HG03095 (cell line): Measurements from ENCODE around the gene SETD3.

Experiments used
- ATAC-seq: cut with Tn5 transposase; IDR thresholded peaks from one replicate; pipeline ENCODE4 v1.9.1; 2021; ENCODE audit warnings: moderate library complexity; ENCODE audit not compliant: unreplicated experiment

SETD3 gene

DNA sequence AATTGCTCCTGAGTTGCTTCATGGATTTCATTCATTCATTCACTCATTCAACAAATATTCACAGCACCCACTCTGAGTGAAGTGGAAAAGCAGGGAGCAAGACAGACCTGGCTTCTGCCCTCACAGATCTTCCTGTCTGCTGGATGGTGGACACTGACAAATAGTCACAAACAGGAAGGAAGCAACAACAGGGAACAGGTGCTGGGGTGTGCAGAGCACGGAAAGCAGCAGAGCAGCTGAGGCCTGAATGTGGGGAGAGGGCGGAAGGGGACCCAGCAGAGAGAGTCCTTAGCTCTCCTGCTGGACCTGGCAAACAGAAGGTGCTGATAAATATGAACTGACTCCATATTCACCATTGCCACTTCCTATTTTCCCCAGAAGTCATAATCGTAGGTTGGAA, 54.4 kb downstream of the SETD3 start:
- ATAC-seq, result no peak

DNA sequence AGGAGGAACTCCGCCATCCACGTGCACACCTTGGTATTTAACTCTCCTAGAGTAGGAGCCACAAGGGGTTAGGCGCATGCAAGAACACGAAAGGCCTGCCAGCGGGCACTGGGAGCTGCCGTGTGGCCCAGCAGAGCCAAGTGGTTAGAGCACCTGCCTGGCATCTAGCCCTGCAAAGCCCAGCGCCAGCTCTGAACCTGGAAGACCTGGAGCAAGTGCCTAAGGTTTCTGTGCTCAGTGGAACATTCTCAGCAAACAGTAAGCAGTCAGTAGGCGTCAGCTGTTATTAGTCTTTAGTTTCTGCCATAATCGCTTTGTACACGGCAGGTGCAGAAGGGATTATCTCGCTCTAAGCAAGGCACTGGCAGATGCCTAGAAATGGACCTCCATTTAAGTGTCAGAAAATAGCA, 55.4 kb downstream of the SETD3 start:
- no peak for ATAC-seq

DNA sequence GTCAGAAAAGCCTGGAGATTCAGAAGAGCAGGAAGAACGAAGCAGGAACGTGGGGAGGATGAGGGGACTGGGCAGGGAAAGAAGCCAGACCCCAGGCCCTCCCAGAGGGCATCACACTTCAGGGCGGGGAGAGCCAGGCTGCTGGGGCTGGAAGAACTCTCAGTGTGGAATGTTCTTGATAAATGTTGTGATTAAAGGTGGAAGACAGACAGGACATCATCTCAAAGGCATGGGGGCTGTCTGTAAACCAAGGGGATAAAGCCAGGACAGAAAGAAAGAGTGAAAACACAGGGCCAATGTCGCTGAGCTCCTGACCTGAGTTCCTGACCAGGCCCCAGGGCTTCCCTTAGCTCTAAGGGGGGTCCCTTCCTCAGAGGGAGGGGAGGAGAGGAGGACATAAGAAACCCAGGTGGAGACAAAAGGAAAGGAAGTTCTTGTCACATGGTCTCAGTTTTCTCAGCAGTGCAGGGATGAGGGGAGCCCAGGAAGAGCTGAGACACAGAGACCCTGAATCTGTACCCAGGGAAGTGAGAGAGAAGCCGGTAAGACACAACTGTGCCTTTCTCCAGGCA, 56.3 kb downstream of the SETD3 start:
- no peak for ATAC-seq

DNA sequence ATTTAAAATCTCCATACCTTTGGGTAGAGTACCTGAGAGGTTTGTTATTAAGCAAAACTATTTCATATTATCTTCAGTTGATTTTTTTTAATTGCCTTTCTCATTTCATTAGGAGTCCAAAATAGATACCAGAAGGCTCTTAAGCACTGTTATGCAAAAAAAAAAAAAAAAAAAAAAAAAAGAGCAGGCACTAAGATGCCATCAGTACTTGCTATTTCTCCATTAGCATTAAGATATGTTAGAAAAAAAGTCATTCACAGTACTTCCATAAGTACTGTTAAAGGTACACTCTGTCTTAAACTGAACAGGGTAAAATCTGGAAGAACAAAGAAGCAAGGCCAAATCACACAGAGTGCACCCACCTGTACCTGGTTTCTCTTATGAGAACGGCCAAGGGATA, 57.2 kb downstream of the SETD3 start:
- no peak for ATAC-seq

DNA sequence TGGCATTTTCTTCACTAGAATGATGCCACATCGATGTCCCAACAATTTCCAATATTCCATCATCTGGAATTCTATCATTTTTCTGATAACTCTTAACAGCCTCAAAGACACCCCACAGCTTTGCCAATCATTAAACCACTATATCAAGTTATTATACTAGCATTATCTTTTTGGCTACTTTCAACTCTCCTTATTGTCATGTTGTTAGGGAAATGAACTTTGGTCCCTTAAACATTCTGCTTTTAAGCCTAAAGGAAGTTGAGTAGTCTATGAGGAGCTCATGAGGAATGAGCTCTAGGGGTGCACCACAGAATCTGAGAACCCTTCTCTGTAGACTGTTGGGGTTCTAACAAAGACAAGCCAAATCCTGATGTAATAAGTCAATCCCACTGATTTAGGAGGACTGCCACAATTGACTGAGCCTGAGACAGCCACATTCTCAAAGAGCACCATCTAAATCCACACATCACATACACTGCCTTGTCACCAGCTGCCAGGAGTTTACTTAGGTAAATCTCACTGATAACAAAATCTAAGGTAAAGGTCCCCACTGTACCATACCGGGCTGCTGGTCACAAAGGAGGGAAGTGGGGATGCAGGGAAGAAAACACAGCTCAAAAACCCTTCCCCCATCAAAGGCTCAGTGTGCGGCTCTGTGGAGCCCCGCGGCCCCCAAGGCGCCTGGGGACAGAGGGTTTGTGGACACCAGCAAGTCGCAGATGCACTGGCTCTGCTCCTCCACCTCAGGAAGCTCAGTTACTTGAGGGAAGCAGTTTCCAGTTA, 58.2 kb downstream of the SETD3 start:
- ATAC-seq, result no peak

DNA sequence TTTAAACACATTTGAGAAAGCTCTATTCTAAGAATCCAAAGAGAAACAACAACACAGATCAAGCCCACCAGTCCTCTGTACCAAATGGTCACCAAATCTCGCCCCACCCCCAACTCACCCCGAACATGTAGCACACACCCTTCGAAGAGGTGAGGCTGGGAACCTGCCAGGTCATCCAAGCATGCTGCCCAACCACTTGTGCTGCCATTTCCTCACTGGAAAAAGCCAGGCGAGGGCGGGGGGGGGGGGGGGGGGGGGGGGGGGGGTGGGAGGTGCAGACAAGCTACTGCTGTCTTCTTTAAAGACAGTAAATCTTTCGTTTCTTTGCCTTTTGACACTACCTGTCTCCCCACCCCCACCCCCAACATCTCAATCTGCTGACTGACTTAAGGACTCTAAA, 59.9 kb downstream of the SETD3 start:
- no peak for ATAC-seq

DNA sequence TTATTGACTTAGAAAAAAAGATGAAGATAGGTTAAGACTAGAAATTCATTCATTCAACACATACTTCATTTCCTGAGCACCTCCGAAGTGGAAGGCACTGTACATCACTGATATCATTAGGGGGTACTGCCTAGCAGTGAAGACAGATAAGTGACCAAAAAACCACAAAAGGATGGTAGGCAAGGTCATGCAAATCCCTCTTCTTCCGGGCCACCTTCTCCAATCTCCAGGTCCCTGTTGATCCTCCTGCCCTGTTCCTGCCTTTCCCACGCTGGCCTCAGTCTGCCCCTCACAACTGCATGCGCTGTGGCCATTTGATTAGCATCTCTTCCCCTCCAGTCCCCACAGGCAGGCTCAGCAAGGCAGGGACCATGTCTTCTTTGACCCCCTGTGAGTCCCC, 60.8 kb downstream of the SETD3 start:
- no peak for ATAC-seq

DNA sequence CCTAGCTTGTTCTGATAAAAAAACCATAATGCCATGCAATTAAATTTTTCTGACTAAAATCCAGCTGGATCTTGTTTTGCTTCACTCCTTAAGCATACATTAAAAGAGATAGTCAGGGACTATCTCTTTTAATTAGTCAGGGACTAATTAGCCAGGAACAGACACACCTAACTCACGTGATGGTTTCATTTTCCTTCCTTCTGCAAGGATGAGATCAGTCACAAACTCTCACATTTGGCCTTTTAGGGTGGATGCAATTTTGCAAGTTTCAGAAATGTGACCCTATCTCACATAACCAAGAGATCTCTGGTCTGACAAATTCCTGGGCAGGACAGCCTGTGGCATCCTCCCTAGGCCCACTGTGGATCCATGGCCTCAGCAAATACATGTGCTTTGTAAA, 62.4 kb downstream of the SETD3 start:
- ATAC-seq, result no peak

DNA sequence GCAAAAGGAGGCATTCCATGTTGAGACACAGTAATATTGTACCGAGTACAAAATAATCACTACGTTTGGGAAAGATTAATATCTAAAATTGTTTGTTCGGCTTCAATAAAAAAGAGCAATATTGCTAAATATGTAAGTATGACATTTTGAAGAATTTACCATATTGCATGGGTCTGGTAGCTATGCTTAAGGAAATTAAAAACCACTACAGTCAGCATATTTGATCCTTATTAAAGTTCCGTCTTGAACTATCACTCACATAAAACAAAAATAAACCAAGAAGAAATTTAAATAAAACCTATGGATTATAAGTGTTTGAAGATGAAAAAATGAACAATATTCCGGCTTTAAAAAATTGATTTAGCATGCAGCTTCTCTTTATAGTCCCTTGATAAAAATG, 63.8 kb downstream of the SETD3 start:
- no peak for ATAC-seq

DNA sequence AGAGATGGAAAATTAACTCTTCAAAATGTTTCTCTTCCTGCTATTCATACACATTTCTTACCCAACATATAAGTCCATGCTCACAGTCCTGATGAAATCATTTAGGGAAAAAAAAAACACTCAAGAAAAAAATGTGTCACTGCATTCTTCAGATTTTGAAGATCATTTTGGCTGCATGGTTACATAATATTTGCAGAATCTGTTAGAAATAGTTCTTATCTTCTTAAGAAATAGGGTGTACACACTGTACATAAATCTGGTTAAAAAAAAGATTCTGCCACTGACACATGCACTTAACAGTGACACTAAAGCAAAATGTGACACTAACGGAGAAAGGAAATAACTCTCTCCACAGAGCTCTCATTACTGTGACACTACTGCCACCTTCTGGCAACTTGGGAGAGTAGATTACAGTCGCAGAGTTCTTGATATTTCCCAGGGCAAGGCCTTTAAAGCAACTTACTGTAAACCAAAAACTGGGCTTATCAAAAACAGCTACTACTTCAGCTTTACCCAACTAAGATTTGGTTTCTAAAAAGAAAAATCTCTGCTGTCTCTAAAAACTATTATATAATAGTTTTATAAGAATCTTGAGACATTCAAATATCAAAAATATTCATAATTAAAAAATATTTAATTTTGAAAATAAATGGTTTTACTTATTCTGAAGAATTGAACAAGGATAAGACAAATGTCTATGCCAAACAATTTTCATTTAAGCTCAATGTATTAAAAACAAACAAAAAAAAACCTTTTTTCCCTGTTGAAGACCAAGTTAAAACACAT, 65.0 kb downstream of the SETD3 start:
- ATAC-seq, result peak; percentile 90

DNA sequence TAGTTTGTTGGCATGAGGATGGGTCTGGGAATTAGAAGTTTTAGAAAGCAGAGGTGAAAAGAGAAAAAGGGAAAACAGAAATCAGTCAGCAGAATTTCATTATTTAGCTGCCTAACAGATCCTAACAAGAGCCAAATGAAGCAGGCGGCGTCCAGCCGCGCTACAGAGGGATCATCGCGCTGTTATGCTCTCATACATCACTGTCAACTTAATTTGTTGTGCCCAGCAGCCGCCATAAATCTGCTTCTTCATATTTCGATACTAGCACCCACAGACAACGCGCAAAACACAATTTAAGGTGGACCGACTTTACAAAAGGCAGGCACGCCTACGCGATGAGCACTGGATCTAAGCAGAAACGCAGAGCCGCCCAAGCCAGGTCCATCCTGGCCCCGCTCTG, 66.7 kb downstream of the SETD3 start:
- no peak for ATAC-seq

DNA sequence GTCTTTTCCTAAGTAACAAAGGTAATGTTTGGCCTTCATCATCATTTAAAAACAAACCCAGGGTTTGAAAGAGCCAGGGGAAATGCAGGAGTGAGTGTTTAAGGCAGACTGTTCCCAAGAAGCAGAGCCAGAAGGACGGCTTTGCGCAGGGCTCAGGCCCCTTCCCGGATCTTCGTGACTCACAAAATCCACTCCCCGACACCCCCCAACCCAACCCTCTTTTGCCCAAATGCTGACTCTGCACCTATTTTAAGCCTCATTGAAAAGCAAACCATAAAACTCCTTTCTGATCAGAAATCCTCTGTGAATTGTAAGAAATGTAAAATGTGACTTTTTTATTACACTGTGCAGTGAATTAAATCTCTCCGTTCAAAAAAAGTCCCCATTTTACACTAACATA, 67.5 kb downstream of the SETD3 start:
- no peak for ATAC-seq

DNA sequence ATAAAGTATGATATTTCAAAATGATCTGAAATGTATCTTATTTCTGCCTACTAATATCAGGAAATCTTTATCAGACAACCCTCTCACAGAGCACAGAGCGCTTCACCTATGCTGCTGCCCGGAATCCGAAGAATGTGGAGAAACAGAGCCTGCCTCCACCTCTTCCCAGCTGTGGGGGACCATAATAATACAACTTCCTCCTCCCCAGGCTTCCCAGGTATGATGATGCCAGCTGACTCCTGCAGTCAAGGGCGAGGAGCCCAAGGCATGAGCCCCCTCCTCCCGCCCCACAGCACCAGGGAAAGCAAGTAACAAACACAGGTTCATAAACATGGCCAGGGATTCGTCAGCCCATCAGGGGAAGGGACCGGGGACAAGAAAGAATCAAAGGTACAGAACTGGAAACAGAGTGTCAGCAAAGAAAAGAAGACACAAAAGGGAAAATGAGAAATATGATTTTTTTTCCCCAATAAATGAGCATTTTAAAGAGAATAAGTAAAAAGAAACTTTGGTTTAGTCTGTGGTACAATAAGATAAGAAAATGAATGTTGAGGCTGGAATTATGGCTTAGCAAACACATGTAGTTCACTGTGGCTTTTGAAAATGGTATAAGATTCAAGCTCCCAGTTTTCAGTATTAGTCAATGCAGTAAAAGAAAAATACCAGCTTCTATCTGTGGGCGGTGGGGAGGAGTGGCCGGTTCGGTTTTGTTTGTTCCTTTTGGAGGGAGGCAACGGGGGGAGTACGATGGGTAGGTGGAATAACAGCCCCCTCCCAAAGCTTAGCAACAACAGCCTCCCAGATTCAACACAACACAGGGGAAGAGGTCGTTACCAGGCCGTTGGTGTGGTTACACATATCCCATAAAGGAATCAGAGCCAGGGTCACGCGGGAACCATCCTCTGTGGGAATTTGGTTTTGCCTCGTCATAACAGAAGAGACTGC, 68.3 kb downstream of the SETD3 start:
- ATAC-seq, result no peak

DNA sequence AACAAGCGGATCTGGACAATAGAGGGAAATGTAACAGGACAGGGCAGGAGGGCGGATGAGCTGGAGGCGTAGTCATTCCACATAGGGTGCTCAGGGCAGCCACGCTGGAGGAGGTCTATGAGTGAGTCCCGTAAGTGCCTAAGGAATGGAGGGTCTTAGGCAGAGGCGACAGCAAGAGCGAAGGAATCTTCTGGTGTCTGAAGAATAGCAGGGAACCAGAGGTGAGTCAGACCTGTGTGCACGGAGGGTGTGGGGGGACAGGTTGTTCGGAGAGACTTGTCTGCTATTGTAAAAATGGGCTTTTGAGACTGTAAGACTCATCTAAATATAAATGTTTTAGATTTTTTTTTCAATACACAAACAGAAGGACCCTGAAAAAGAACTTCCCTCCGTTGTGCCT, 70.6 kb downstream of the SETD3 start:
- ATAC-seq, result no peak

DNA sequence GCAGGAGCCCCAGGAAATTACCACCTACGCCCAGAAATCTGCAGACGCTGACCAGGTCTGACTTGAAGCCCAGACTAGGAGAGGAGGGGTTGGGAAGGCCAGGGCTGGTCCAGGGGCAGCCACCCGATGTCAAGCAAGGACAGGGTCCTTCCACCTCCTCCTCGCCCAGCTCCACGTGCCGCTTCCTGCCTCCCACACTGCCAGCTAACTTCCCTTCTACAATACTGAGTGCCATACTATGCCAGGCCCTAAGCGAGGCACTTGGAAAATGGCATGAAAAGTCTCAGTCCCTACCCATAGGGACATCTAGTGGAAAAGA, 71.7 kb downstream of the SETD3 start:
- no peak for ATAC-seq

DNA sequence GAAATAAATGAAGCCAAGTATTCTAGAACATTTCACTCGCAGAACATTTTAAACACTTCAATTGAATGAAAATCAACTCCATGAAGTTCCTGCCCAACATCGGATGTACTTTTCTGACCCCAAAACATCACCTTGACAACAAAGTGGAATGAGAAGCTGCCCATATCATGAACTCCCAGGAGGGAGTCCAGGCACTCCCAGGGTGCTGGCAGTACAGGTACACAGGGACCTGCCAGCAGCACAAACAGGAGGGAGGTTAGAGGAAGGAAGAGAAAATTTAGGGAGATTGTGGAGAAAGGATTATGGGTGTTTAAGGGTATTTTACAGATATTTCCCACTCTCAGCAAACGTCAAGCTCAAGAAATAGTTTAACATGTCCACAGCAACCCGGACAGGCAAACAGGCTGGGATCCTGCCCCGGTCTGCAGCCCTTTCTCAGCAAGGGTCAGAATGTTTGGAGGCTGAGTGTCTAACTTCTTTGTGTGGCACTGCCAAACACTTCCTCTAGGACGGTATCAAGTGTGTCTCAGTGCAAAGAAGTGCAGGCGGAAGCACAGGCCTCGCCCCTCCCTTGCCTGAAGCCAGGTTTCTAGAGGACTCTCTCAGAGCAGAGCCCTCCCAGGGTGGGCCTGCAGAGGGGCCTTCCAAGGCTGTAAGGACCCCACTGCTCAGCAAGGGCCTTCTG, 72.2 kb downstream of the SETD3 start:
- no peak for ATAC-seq

DNA sequence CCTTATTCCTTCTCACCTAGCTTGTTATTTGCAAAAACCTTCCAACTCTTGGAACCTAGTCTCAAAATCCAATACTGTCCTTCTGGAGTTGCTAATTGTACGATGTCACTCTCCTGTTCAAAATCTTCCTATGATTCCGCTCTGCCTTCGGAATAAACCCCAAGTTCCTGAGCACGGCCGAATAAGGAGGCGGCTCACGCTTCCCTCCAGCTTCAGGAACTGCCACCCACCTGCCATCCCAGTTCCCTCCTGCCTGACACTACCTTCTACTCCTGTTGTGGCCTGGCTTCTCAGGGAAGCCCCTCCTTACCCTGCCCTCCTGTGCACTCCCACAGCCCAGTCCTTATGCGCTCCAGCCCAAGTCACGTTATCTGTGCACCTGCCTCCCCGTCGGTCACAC, 73.2 kb downstream of the SETD3 start:
- no peak for ATAC-seq

DNA sequence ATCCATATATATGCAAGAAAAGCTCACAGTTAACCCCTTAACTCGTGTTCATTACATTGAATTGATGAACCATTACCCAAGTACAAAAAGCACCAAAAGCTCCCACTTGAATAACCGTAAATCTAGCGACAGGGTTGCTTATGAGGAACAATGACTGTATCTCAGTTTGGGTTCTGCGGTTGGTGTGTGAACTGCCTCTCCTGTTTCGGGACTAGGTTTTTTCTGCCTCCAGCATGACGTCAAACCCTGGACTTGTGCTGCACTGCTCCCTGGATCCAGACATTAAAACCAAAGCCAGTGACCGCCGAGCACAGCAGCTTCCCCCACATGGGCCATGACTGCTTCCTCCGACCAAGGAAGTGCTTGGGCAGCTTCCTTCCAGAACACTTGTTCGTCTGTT, 77.7 kb downstream of the SETD3 start:
- ATAC-seq, result no peak

DNA sequence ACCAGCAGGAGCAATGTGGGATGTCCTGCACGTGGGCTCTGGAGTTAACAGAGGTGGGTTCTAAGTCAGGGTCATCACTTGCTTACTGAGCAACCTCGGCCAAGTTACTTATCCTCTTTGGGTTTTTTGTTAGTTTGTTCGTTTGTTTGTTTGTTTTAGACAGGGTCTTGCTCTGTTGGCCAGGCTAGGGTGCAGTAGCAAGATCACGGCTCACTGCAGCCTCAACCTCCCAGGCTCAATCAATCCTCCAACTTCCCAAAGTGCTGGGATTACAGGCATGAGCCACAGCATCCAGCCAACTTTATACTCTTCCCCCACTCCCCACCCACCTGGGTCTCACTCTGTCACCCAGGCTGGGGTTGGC, 78.4 kb downstream of the SETD3 start:
- no peak for ATAC-seq

DNA sequence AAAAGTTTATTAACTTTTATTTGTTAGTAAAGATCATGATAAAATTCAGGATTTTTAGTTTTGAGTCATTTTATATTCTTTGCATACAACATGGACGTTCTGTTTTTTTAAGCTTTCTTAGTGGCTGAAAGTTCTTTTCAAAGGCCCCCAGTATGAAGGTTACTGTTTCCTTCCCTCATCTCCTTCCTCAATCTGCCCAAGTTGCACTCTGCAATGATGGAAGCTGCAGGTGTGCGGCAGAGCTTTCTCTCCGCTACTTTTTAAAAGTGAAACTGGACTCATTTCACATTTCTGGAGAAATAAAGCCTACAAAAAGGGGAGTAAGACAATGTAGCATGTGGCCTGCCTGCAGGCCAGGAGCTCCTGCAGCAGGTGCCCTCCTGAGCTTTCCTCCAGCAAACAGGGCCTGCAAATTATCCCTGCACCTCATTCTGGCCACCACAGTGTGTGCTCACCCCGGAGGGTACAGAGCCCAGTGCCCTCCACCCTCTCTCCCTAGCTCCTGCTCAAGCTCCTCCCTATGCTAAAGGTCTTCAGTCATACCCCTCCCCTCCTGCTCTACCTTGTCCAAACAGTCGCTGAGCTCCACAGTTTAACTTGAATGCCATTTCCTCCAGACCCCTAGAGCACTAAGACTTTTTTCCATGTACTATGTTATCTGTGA, 78.9 kb downstream of the SETD3 start:
- ATAC-seq, result no peak
